Smooth muscle cell of the coronary artery (primary cell): ENCODE measurements around the gene HOXB2. TPM values are rescaled to one million over a fixed set of nuclear protein-coding genes. Genes with fewer than 3 reads are reported as not detected.

Experiments
- total RNA-seq: library from RNA; depleted of rRNA; stranded (reverse); fragments of >200 nt; gene quantifications from 2 replicates; pipeline ENCODE4 v1.2.3, GENCODE V29; 2014; ENCODE audit warnings: low replicate concordance

Gene HOXB2
- 0.47 and 3.8 TPM in 2 replicates for total RNA-seq

DNA sequence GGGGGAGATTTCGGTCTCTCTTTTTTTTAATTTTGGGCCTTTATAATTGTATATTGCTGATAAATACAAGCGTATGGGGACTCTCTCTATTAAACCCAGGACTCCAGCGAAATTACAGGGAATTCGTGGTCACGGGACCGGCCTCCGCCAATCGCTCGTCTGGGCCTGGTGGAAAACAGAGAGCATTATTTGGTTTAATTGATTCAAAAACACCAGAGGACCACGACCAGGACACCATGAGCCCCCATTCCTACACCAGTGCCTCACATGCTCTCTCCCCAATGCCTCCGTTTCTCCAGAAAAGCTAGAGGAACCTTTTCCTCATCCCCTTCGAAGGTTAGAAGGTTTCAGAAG lies at the start of gene HOXB2:
TSS of gene HOXB2 (minus strand) at position 88 of the 354 bp plus-strand sequence. CDS start 198 bp downstream, outside the sequence.

DNA sequence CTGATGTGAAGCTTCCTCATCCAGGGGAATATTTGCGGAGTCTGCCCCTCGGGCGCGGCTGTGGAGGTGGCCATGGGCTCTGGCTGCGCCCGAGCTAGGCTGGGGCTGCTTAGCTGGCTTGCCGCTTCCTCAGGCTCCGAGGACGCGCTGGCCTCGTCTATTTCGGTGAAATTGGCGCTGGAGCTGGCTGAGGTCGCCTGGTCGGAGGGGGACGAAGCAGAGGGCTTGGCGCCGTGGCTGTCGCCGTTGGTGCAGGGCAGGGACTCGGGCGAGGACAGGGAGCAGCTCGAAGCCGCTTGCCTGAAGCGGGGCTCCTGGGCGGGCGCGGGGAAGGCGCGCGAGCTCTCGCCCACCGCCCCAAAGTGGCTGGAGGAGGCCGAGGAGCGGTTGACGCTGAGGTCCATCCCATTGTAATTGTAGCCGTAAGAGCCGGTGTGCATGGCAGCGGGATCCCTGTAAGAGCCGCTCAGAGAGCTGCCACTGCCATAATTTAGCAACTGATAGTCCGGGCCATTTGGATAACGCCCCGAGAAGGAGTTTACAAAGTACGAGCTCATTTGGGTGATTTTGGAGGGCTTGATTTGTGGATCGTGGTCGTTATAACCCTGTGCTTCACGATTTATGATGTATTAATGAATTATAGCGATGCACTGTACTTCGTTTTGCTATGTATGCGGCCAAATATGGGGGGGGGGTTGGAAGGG lies 48.4 kb upstream of the HOXB2 start, which contains the start of gene HOXB5:
TSS of gene HOXB5 (minus strand) at position 654 of the 704 bp plus-strand sequence. CDS start at position 557, 97 bp downstream.

DNA sequence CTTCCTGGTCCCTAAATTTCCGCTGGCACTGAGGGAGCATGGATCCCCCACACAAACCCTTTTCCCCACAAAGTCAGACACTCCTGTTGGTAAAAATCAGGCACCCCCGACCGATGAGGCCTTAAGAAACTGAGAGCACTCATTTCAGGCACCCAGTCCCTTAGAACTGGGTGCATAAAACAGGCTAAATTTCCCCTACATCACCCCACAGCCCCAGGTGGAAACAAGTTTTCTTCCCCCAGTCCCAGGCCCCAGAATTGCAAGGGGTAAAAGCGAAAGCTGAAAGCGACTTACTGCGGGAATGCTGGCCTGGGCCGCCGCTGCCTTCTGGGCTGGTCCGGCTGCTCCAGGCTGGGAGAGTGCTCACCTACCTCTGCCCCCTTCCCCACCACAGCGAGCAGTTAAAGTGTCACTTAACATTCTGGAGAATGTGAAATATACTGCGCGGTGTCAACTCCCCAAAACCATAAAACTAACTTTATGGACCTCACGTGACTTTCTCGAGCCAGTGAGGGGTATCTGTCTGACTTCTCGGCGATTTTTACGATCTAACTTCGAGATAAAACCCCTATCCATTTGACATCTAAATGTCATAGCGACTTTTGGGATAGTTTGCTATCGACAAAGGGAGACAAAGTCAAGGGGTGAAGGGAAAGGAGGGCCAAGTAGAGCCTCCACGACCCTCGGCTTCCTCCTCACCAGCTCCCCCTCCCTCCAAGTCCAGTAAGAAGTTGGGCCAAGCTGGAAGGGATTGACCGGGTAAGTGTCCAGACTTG lies 45.1 kb upstream of the HOXB2 start, which contains the start of gene HOXB3:
TSS of gene HOXB3 (minus strand) at position 411 of the 776 bp plus-strand sequence. CDS start 37,767 bp downstream, outside the sequence.

GRCh38 chr17:48577946-48578615 lies 33.2 kb upstream of the HOXB2 start, which contains the start of gene HOXB4:
HOXB4 (minus strand) TSS chr17:48578350; CDS start chr17:48578319, 31 bp downstream.

GRCh38 chr17:48530887-48531272 lies 14.0 kb downstream of the HOXB2 start, which contains the start of gene HOXB1:
HOXB1 (minus strand) TSS chr17:48531011; CDS start chr17:48530904, 107 bp downstream.

Other genes starting within 250 kb of the HOXB2 start
- gene SKAP1, start 114.9 kb downstream of the HOXB2 start, total RNA-seq: not detected in 2 replicates
- not detected in 2 replicates for gene HOXB1, start 14.1 kb downstream of the HOXB2 start, total RNA-seq
- gene HOXB4, start 33.2 kb upstream of the HOXB2 start, total RNA-seq: 0.35 and 0.90 TPM in 2 replicates
- gene HOXB3, start 45.1 kb upstream of the HOXB2 start, total RNA-seq: 0.59 and 2.6 TPM in 2 replicates
- gene HOXB5, start 48.7 kb upstream of the HOXB2 start, total RNA-seq: not detected in 2 replicates
- 0.08 and 0.12 TPM in 2 replicates for gene HOXB6, start 59.9 kb upstream of the HOXB2 start, total RNA-seq
- 0.30 TPM in 1 of 2 replicates, not detected in the other for gene HOXB7, start 65.9 kb upstream of the HOXB2 start, total RNA-seq
- not detected in 2 replicates for gene HOXB8, start 70.2 kb upstream of the HOXB2 start, total RNA-seq
- not detected in 2 replicates for gene HOXB9, start 81.2 kb upstream of the HOXB2 start, total RNA-seq
- not detected in 2 replicates for gene PRAC1, start 177.4 kb upstream of the HOXB2 start, total RNA-seq
- not detected in 2 replicates for gene PRAC2, start 178.1 kb upstream of the HOXB2 start, total RNA-seq
- not detected in 2 replicates for gene HOXB13, start 183.6 kb upstream of the HOXB2 start, total RNA-seq